ENCODE results near the gene FAM234B. TPM values are rescaled to one million over a fixed set of nuclear protein-coding genes. Genes with fewer than 3 reads are reported as not detected.

FAM234B gene
- total RNA-seq, 4 donors from 2014 or later = 0.60 to 2.6 (median 1.8) TPM

- Histone ChIP-seq H3K9me3 (no peaks in the 10 kb centered on the region), H3K4me3 (no peak overlapping the region), H3K36me3 (no peaks in the 10 kb centered on the region), H3K4me1 (peaks cover 7 to 41% (median 20%) of the 10 kb centered on the region in 4 donors), H3K27me3 (peaks cover 45% of the 10 kb centered on the region), H3K27ac (no peak overlapping the region)
- intact Hi-C loops (cut with DNase I; ENCODE audit: low total_unique reads) = no loop called here
- in situ Hi-C loops (cut with MboI; ENCODE audit: low pct_ligation_motif_present in 1 of 4, low pct_unique_long_range_greater_than_20kb in 1 of 4, low sequenced_read_pairs in 3 of 4) = no loop called here
- TF ChIP-seq POLR2A (IDR thresholded peaks at IDR 0.05) (no peak), EP300 (IDR thresholded peaks at IDR 0.05; ENCODE audit: low read depth) (no peak), POLR2AphosphoS5 (IDR thresholded peaks at IDR 0.05) (no peak)
- TF ChIP-seq, protein P1, sequence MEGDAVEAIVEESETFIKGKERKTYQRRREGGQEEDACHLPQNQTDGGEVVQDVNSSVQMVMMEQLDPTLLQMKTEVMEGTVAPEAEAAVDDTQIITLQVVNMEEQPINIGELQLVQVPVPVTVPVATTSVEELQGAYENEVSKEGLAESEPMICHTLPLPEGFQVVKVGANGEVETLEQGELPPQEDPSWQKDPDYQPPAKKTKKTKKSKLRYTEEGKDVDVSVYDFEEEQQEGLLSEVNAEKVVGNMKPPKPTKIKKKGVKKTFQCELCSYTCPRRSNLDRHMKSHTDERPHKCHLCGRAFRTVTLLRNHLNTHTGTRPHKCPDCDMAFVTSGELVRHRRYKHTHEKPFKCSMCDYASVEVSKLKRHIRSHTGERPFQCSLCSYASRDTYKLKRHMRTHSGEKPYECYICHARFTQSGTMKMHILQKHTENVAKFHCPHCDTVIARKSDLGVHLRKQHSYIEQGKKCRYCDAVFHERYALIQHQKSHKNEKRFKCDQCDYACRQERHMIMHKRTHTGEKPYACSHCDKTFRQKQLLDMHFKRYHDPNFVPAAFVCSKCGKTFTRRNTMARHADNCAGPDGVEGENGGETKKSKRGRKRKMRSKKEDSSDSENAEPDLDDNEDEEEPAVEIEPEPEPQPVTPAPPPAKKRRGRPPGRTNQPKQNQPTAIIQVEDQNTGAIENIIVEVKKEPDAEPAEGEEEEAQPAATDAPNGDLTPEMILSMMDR (IDR thresholded peaks at IDR 0.05) = no peak
- WGBS, 2 donors (ENCODE audit: low coverage in 1 of 2) = 75 to 86% methylated on average over 3 to 4 of the region's 4 CpGs
- DNase-seq = no peak
Measured at GRCh38 chr12:13042666-13043230, 1.4 kb upstream of the FAM234B start.

GRCh38 chr12:13044906-13045299 is 722 bp downstream of the FAM234B start:
- 8 to 18% methylated on average over 2 to 5 of the region's 5 CpGs for WGBS, 2 donors (ENCODE audit: low coverage in 1 of 2)
- Histone ChIP-seq H3K9me3 (no peaks in the 10 kb centered on the region), H3K4me1 (peaks cover 5 to 30% (median 17%) of the 10 kb centered on the region in 4 donors), H3K27ac (peak overlapping the region in 1 of 4 donors; percentile 73), H3K4me3 (peak overlapping the region; percentile 83 to 90 (median 87)), H3K27me3 (peaks cover 66% of the 10 kb centered on the region), H3K36me3 (no peaks in the 10 kb centered on the region)
- TF ChIP-seq EP300 (IDR thresholded peaks at IDR 0.05; ENCODE audit: low read depth) = no peak
- TF ChIP-seq POLR2AphosphoS5 (IDR thresholded peaks at IDR 0.05) = no peak
- TF ChIP-seq, protein P1 (IDR thresholded peaks at IDR 0.05) = no peak
- TF ChIP-seq POLR2A (IDR thresholded peaks at IDR 0.05) = no peak
- in situ Hi-C loops (cut with MboI; ENCODE audit: low pct_ligation_motif_present in 1 of 4, low pct_unique_long_range_greater_than_20kb in 1 of 4, low sequenced_read_pairs in 3 of 4) (no loop called here), intact Hi-C loops (cut with DNase I; ENCODE audit: low total_unique reads) (no loop called here)
- no peak for DNase-seq

DNA sequence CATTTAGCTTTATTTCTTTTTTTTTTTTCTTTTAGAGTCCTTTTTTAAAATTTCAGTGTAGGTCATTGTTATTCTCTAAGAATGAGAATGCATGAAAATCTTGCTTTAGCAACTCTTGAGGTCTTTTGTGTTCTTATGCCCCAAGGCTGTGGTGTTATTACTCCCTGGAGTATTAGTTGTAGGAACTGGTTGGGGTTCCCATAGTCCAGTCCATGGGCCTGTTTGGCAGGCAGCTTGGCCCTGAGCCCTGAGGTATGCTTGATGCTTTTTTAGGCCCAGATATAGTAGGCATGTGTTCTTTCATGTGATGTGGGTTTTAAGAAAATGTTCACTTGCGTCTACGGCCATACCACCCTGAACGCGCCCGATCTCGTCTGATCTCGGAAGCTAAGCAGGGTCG is 1.6 kb downstream of the FAM234B start:
- Histone ChIP-seq H3K4me1 (peaks cover 0 to 26% (median 11%) of the 10 kb centered on the region in 4 donors), H3K27me3 (peaks cover 76% of the 10 kb centered on the region), H3K4me3 (no peak overlapping the region), H3K36me3 (no peaks in the 10 kb centered on the region), H3K27ac (no peak overlapping the region), H3K9me3 (no peaks in the 10 kb centered on the region)
- TF ChIP-seq POLR2AphosphoS5 (IDR thresholded peaks at IDR 0.05) (no peak), POLR2A (IDR thresholded peaks at IDR 0.05) (no peak), EP300 (IDR thresholded peaks at IDR 0.05; ENCODE audit: low read depth) (no peak)
- TF ChIP-seq, protein P1 (IDR thresholded peaks at IDR 0.05) = no peak
- in situ Hi-C loops (cut with MboI; ENCODE audit: low pct_ligation_motif_present in 1 of 4, low pct_unique_long_range_greater_than_20kb in 1 of 4, low sequenced_read_pairs in 3 of 4) = no loop called here
- intact Hi-C loops (cut with DNase I; ENCODE audit: low total_unique reads) = no loop called here
- 67 to 90% methylated on average over 1 to 8 of the region's 8 CpGs for WGBS, 2 donors (ENCODE audit: low coverage in 1 of 2)
- no peak for DNase-seq

DNA sequence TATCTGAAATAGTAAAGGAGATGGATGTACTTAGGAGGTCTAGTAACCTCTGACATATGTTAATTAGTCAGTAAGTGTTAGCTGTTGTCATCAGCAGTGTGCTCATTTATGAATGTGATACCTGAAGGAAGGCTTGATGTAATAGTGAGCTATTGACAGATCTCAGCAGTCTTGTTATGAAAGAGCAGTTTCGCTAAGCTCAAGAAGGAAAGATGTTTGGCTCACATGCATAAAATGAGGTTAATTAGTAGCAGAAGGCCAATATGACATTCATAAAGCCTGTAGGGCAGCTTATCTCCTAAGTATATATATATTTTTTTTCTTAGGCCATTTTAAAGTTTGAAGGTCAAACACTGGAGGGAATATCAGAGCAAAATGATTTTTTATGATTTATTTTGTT is 2.8 kb downstream of the FAM234B start:
- 53 to 58% methylated on average over 1 of the region's 1 CpG for WGBS, 2 donors (ENCODE audit: low coverage in 1 of 2)
- in situ Hi-C loops (cut with MboI; ENCODE audit: low pct_ligation_motif_present in 1 of 4, low pct_unique_long_range_greater_than_20kb in 1 of 4, low sequenced_read_pairs in 3 of 4) = no loop called here

More for the DNA sequence above, 2.8 kb downstream of the FAM234B start:
- intact Hi-C loops (cut with DNase I; ENCODE audit: low total_unique reads) = no loop called here
- TF ChIP-seq POLR2AphosphoS5 (IDR thresholded peaks at IDR 0.05) = peak in 2 of 3 donors; percentile 9 to 16
- TF ChIP-seq EP300 (IDR thresholded peaks at IDR 0.05; ENCODE audit: low read depth) = no peak
- TF ChIP-seq, protein P1 (IDR thresholded peaks at IDR 0.05) = no peak
- TF ChIP-seq POLR2A (IDR thresholded peaks at IDR 0.05) = no peak
- no peak for DNase-seq
- no peak overlapping the region for H3K27ac ChIP-seq
- no peaks in the 10 kb centered on the region for H3K36me3 ChIP-seq
- no peak overlapping the region for H3K4me3 ChIP-seq
- peaks cover 82% of the 10 kb centered on the region for H3K27me3 ChIP-seq
- H3K4me1 ChIP-seq = peaks cover 0 to 26% (median 11%) of the 10 kb centered on the region in 4 donors
- H3K9me3 ChIP-seq = no peaks in the 10 kb centered on the region
